Measurements from ENCODE around the gene ARHGAP15.

The ARHGAP15 gene

GRCh38 chr2:143417428-143417827 is 288.2 kb downstream of the ARHGAP15 start:
- DNase-seq = no peak

- DNase-seq = no peak
Observed at GRCh38 chr2:143420313-143420712, 291.1 kb downstream of the ARHGAP15 start.

- DNase-seq = no peak
Observed at GRCh38 chr2:143422681-143423080, 293.5 kb downstream of the ARHGAP15 start.

- DNase-seq = no peak
Observed at GRCh38 chr2:143425896-143426295, 296.7 kb downstream of the ARHGAP15 start.

GRCh38 chr2:143426296-143426695 is 297.1 kb downstream of the ARHGAP15 start:
- DNase-seq = no peak

GRCh38 chr2:143428700-143429099 is 299.5 kb downstream of the ARHGAP15 start:
- DNase-seq = no peak

- no peak for DNase-seq
Observed at GRCh38 chr2:143429932-143430679, 300.9 kb downstream of the ARHGAP15 start.

GRCh38 chr2:143431316-143431715 is 302.1 kb downstream of the ARHGAP15 start:
- DNase-seq = no peak

- DNase-seq = no peak
Observed at GRCh38 chr2:143433251-143433650, 304.0 kb downstream of the ARHGAP15 start.

- no peak for DNase-seq
Observed at GRCh38 chr2:143433840-143434239, 304.6 kb downstream of the ARHGAP15 start.

- DNase-seq = no peak
Observed at GRCh38 chr2:143434445-143434844, 305.2 kb downstream of the ARHGAP15 start.

GRCh38 chr2:143435131-143435530 is 305.9 kb downstream of the ARHGAP15 start:
- DNase-seq = no peak

- no peak for DNase-seq
Observed at GRCh38 chr2:143436951-143437350, 307.7 kb downstream of the ARHGAP15 start.

GRCh38 chr2:143440411-143441012 is 311.3 kb downstream of the ARHGAP15 start:
- no peak for DNase-seq

GRCh38 chr2:143442193-143442592 is 313.0 kb downstream of the ARHGAP15 start:
- no peak for DNase-seq

GRCh38 chr2:143451642-143452281 is 322.5 kb downstream of the ARHGAP15 start:
- no peak for DNase-seq

GRCh38 chr2:143452817-143453451 is 323.7 kb downstream of the ARHGAP15 start:
- no peak for DNase-seq

- DNase-seq = no peak
Observed at GRCh38 chr2:143453981-143454511, 324.8 kb downstream of the ARHGAP15 start.

GRCh38 chr2:143455317-143455716 is 326.1 kb downstream of the ARHGAP15 start:
- DNase-seq = no peak

- DNase-seq = no peak
Observed at GRCh38 chr2:143458258-143459190, 329.3 kb downstream of the ARHGAP15 start.

GRCh38 chr2:143460382-143460781 is 331.2 kb downstream of the ARHGAP15 start:
- no peak for DNase-seq

GRCh38 chr2:143463719-143464118 is 334.5 kb downstream of the ARHGAP15 start:
- no peak for DNase-seq

Measured in NCI-H2081 treated with DMSO at 0.1 percent for 48 hours (cell line).